K562 (cell line): ENCODE data around the gene CACNG1. TPM values are rescaled to one million over a fixed set of nuclear protein-coding genes. Genes with fewer than 3 reads are reported as not detected.

ENCODE experiments used
- ATAC-seq: fragments of 200-7000 bp; cut with Tn5 transposase; 3 replicates; pipeline ENCODE4 v1.9.1; 2020; ENCODE audit warnings: moderate library complexity
- BruUV-seq: library from RNA; stranded (reverse); fragments of 400-500 nt; replicated peaks from 2 replicates; lab custom pipeline; 2021; lab: Mats Ljungman, UMichigan
- CTCF ChIA-PET: fragments of 300-600 bp; formaldehyde crosslinking; extraction: SDS; loops from one replicate; lab custom pipeline; 2021; ENCODE audit warnings: low intra/inter-chr PET ratio; lab: Yijun Ruan, JAX
- POLR2A ChIA-PET: fragments of 300-600, 350-650 bp; sonication (Branson Sonifier 250); formaldehyde crosslinking; extraction: SDS; loops from one replicate; lab custom pipeline; 2021; ENCODE audit warnings: antibody characterized with exemption, inconsistent platforms; lab: Yijun Ruan, JAX
- DNase-seq, 4 experiments: peaks; one replicate each; pipeline versions ENCODE4 v3.0.0 to v3.0.0-alpha.2; 2011 to 2018; ENCODE audit warnings: low spot score in 3 of 4, mixed read lengths in 3 of 4; ENCODE audit errors: extremely low read depth in 1 of 4
- FAIRE-seq: peaks from 2 replicates; lab custom pipeline; 2011; peaks lifted over from hg19 to GRCh38; lab: Jason Lieb, UNC
- H2AFZ ChIP-seq: 2 replicates; pipeline ENCODE4 v1.6.0; 2011; ENCODE audit warnings: low read depth, low read length, control low read depth, inconsistent platforms
- H3K27ac ChIP-seq: fragments of 200-600 bp; 3 replicates; pipeline ENCODE4 v1.8.0; 2011; ENCODE audit warnings: low read depth, mild to moderate bottlenecking, control low read depth, inconsistent platforms, low read length, moderate library complexity, mixed read lengths; ENCODE audit errors: extremely low read depth
- H3K27me3 ChIP-seq, 2 experiments: fragments of 300-600 bp in 1 of 2; 2 replicates in 1 of 2; 3 replicates in 1 of 2; pipeline versions ENCODE4 v1.6.0 to v1.8.0; 2011; ENCODE audit warnings: inconsistent platforms in 2 of 2, low read length in 2 of 2, mild to moderate bottlenecking in 1 of 2, mixed read lengths in 1 of 2, moderate library complexity in 1 of 2; ENCODE audit not compliant: control insufficient read depth in 2 of 2, insufficient read depth in 2 of 2
- H3K36me3 ChIP-seq: fragments of 300-600 bp; 3 replicates; pipeline ENCODE4 v1.8.0; 2011; ENCODE audit warnings: mild to moderate bottlenecking, low read length, inconsistent platforms; ENCODE audit not compliant: control insufficient read depth, insufficient read depth
- H3K4me1 ChIP-seq, 2 experiments: fragments of 200-600 bp in 1 of 2; replicated peaks in 1 of 2; 2 replicates in 1 of 2; 3 replicates in 1 of 2; pipeline versions ENCODE4 v1.5.1 to v1.8.0; 2011; ENCODE audit warnings: inconsistent platforms in 2 of 2, low read length in 2 of 2, mild to moderate bottlenecking in 1 of 2, mixed read lengths in 1 of 2, moderate library complexity in 1 of 2; ENCODE audit not compliant: control insufficient read depth in 2 of 2, insufficient read depth in 2 of 2
- H3K4me2 ChIP-seq: 2 replicates; pipeline ENCODE4 v1.6.1; 2011; ENCODE audit warnings: low read length, control low read depth, inconsistent platforms, mixed read lengths; ENCODE audit not compliant: insufficient read depth
- H3K4me3 ChIP-seq: fragments of 200-600 bp; sonication (generic), shearing (Covaris generic); 2 replicates; pipeline ENCODE4 v1.5.1; 2016; ENCODE audit warnings: control low read depth, inconsistent platforms
- H3K79me2 ChIP-seq: fragments of 200-600 bp; 3 replicates; pipeline ENCODE4 v1.8.0; 2011; ENCODE audit warnings: low read length, inconsistent platforms; ENCODE audit not compliant: control insufficient read depth, insufficient read depth
- H3K9ac ChIP-seq, 2 experiments: 2 replicates each; pipeline versions ENCODE4 v1.6.0 to v1.6.1; 2011; ENCODE audit warnings: low read depth in 2 of 2, low read length in 2 of 2, control low read depth in 1 of 2, inconsistent platforms in 1 of 2, mild to moderate bottlenecking in 1 of 2, mixed read lengths in 1 of 2; ENCODE audit not compliant: insufficient read depth in 1 of 2
- H3K9me1 ChIP-seq: one replicate; pipeline ENCODE4 v1.6.0; 2011; ENCODE audit warnings: inconsistent platforms, mild to moderate bottlenecking, low read length, moderate library complexity; ENCODE audit not compliant: control insufficient read depth, insufficient read depth
- H3K9me3 ChIP-seq: replicated peaks from 2 replicates; pipeline ENCODE4 v1.5.1; 2011; ENCODE audit warnings: low read depth, low read length, inconsistent platforms; ENCODE audit not compliant: control insufficient read depth, insufficient read depth
- H4K20me1 ChIP-seq: replicated peaks from 2 replicates; pipeline ENCODE4 v1.6.1; 2011; ENCODE audit warnings: low read length, inconsistent platforms, mixed read lengths; ENCODE audit not compliant: control insufficient read depth, insufficient read depth
- DMBX1 ChIP-seq: fragments of 250-450 bp; sonication (Bioruptor Pico); IDR thresholded peaks from 2 replicates; pipeline ENCODE4 v1.8.0; 2022; ENCODE audit warnings: inconsistent platforms, mild to moderate bottlenecking, moderate library complexity, borderline replicate concordance
- EGR1 ChIP-seq: fragments of 450-650 bp; conservative IDR thresholded peaks from 2 replicates; pipeline ENCODE4 v1.6.1; 2017; ENCODE audit warnings: mild to moderate bottlenecking
- MEF2A ChIP-seq: IDR thresholded peaks from 2 replicates; pipeline ENCODE4 v1.6.1; 2011; ENCODE audit warnings: low read depth, mild to moderate bottlenecking, low read length, moderate library complexity; ENCODE audit not compliant: control insufficient read depth
- RNF2 ChIP-seq: sonication (generic); IDR thresholded peaks from 2 replicates; pipeline ENCODE4 v1.6.1; 2016
- TEAD1 ChIP-seq, 2 experiments: fragments of 450-650 bp in 1 of 2; sonication (generic) in 1 of 2; formaldehyde crosslinking; IDR thresholded peaks; 2 replicates each; pipeline versions ENCODE4 v1.4.0 to v1.8.0; 2020 to 2022; ENCODE audit warnings: mild to moderate bottlenecking in 2 of 2, missing genetic modification reagents in 1 of 2
- THRB ChIP-seq: fragments of 450-650 bp; formaldehyde crosslinking; conservative IDR thresholded peaks from 2 replicates; pipeline ENCODE4 v1.4.0; 2022; ENCODE audit warnings: mild to moderate bottlenecking, missing genetic modification characterization
- YBX1 ChIP-seq: fragments of 450-650 bp; IDR thresholded peaks from 2 replicates; pipeline ENCODE4 v1.7.1; 2016; ENCODE audit warnings: mild to moderate bottlenecking
- WGBS: fragments of 100-300 bp; shearing (Covaris generic); methylation state at CpG from one replicate; pipeline ENCODE4 v1.1.6; 2016; ENCODE audit warnings: low coverage, mixed read lengths; ENCODE audit not compliant: insufficient coverage; ENCODE audit errors: missing lambda C conversion rate; 5-methylcytosine and 5-hydroxymethylcytosine counted together
- in situ Hi-C: fragments of 300-500 bp; cut with MboI; formaldehyde crosslinking; loops from 4 replicates; pipeline ENCODE4 v1.15.0; 2018; ENCODE audit warnings: inconsistent platforms, mixed read lengths
- intact Hi-C: fragments of 100-400 bp; cut with micrococcal nuclease; formaldehyde crosslinking; loops from 2 replicates; pipeline ENCODE4 v1.14.2; 2022
- polyA plus RNA-seq, 8 experiments: library from polyadenylated mRNA; depleted of rRNA in 4 of 8; stranded (reverse) in 5 of 8; unstranded in 3 of 8; fragments of >200 nt; fragmentation: Nextera tagmentation in 2 of 8; fragmentation: Illumina TruSeq in 1 of 8; extraction: Ambion mirVana in 2 of 8; extraction: Trizol in 1 of 8; gene quantifications; 2 replicates each; pipeline versions ENCODE4 v1.2.1 to v1.2.3, GENCODE V29; 2011 to 2014; ENCODE audit warnings: inconsistent platforms in 1 of 8, missing spikeins in 1 of 8
- total RNA-seq, 7 experiments: library from RNA; depleted of rRNA in 6 of 7; stranded (reverse); fragments of >200 nt in 6 of 7; fragmentation: Illumina TruSeq in 2 of 7; extraction: Trizol in 2 of 7; gene quantifications; 2 replicates each; pipeline versions ENCODE4 v1.2.1 to v1.2.3, GENCODE V29; 2011 to 2021; ENCODE audit warnings: low replicate concordance in 1 of 7
- TF ChIP-seq, protein P1 (sequence below): fragments of 450-650 bp; formaldehyde crosslinking; IDR thresholded peaks from 2 replicates; pipeline ENCODE4 v1.4.0; 2020; ENCODE audit warnings: mild to moderate bottlenecking, moderate library complexity

Gene CACNG1
- total and polyA plus RNA-seq, 9 of the 15 experiments (the other 6 are each of a cell fraction or from before 2014, with no cell fraction given), result not detected

- H3K4me2 ChIP-seq, result no peak overlapping the region
- no peak overlapping the region for H3K27ac ChIP-seq
- H4K20me1 ChIP-seq, result peaks cover 3% of the 10 kb centered on the region; the same call in 1 of the 2 replicates
- ChIA-PET CTCF (no interaction called here), POLR2A (no interaction called here)
- no peaks in the 10 kb centered on the region for H3K9me3 ChIP-seq
- H3K36me3 ChIP-seq, result no peaks in the 10 kb centered on the region
- H3K4me1 ChIP-seq, result peaks cover 0 to 4% of the 10 kb centered on the region in 2 experiments; a peak in 2 of 5 replicates
- H2AFZ ChIP-seq, result no peak overlapping the region
- TF ChIP-seq MEF2A (no peak), EGR1 (peak; percentile 84)
- H3K27me3 ChIP-seq, result peaks cover 56 to 95% of the 10 kb centered on the region in 2 experiments
- DNase-seq (peak; percentile 26 to 41 (median 36)), ATAC-seq (no peak; the same call in 2 of the 3 replicates), FAIRE-seq (no peak)
- no peaks in the 10 kb centered on the region for H3K79me2 ChIP-seq
- no TSS peak for BruUV-seq
- intact Hi-C loops (no loop called here), in situ Hi-C loops (no loop called here)
- no peak overlapping the region; a peak in 1 of 4 replicates for H3K9ac ChIP-seq
- WGBS, result 0% methylated on average over 7 of the region's 7 CpGs
- no peak overlapping the region for H3K4me3 ChIP-seq
- H3K9me1 ChIP-seq, result no peaks in the 10 kb centered on the region
These were observed 23.2 kb upstream of the CACNG1 start for GRCh38 chr17:67021196-67021595.

DNA sequence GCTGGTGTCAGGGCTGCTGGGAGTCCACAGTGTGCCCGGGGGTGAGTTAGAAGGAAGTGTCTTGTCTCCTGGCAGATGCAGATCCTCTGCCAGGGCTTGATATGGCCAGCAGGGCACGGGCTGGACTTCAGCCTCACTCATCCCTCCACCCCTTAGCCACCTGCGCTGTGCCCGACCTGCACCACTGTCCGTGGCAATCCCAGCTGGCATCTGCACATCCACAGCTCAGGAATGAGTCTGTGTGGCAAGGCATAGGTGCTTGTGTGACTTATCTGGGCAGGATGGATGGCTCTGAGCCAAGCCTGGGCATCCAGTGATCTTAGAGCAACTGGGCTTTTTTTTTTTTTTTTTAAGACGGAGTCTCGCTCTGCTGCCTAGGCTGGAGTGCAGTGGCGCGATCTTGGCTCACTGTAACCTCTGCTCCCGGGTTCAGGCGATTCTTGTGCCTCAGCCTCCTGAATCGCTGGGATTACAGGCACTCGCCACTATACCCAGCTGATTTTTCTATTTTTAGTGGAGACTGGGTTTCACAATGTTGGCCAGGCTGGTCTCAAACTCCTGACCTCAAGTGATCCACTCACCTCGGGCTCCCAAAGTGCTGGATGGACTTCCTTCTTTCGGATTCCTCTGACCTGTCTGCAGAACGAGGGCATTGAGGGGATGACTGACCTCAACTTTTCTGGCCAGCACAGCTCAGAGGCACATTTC is 22.5 kb upstream of the CACNG1 start:
- Histone ChIP-seq H3K9ac (no peak overlapping the region; a peak in 1 of 4 replicates), H3K27me3 (peaks cover 58 to 95% of the 10 kb centered on the region in 2 experiments), H3K4me3 (no peak overlapping the region), H3K9me1 (no peaks in the 10 kb centered on the region), H2AFZ (no peak overlapping the region), H3K36me3 (no peaks in the 10 kb centered on the region), H3K4me2 (no peak overlapping the region), H4K20me1 (no peaks in the 10 kb centered on the region; the same call in 1 of the 2 replicates), H3K79me2 (no peaks in the 10 kb centered on the region), H3K27ac (no peak overlapping the region), H3K9me3 (no peaks in the 10 kb centered on the region), H3K4me1 (peaks cover 0 to 4% of the 10 kb centered on the region in 2 experiments; a peak in 2 of 5 replicates)
- in situ Hi-C loops (no loop called here), intact Hi-C loops (no loop called here)
- POLR2A ChIA-PET, result interaction anchor here (0.7 kb wide), 1 partner anchor 27 kb away, joined by 3 read pairs; no protein-coding TSS in a partner anchor
- WGBS, result 0% methylated on average over 15 of the region's 16 CpGs
- FAIRE-seq, result no peak
- no peak for DNase-seq
- BruUV-seq, result no TSS peak
- no peak for ATAC-seq
- CTCF ChIA-PET, result no interaction called here
- TF ChIP-seq YBX1, result no peak
- no peak for TF ChIP-seq DMBX1
- TF ChIP-seq, protein P1, sequence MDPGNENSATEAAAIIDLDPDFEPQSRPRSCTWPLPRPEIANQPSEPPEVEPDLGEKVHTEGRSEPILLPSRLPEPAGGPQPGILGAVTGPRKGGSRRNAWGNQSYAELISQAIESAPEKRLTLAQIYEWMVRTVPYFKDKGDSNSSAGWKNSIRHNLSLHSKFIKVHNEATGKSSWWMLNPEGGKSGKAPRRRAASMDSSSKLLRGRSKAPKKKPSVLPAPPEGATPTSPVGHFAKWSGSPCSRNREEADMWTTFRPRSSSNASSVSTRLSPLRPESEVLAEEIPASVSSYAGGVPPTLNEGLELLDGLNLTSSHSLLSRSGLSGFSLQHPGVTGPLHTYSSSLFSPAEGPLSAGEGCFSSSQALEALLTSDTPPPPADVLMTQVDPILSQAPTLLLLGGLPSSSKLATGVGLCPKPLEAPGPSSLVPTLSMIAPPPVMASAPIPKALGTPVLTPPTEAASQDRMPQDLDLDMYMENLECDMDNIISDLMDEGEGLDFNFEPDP (CRISPR knock-in tag), result no peak
- TF ChIP-seq THRB, result no peak
- no peak for TF ChIP-seq TEAD1 (CRISPR knock-in tag; IDR thresholded peaks at IDR 0.05)
- no peak for TF ChIP-seq RNF2
